Naive B cell (primary cell): ENCODE measurements around the gene LUC7L3. TPM values are rescaled to one million over a fixed set of nuclear protein-coding genes. Genes with fewer than 3 reads are reported as not detected.

Source experiments
- ATAC-seq, 2 donors: fragments of 150-1000 bp; cut with Tn5 transposase; 2 replicates each; pipeline ENCODE4 v1.10.0; 2021; ENCODE audit warnings: low read depth in 2 of 2, mild to moderate bottlenecking in 2 of 2, moderate library complexity in 2 of 2
- DNase-seq: peaks from one replicate; pipeline ENCODE4 v3.0.0; 2022
- H3K27ac Mint-ChIP-seq, 6 donors: one replicate each; pipeline ENCODE4 v1.8.0; 2020 to 2022; ENCODE audit warnings: mild to moderate bottlenecking in 6 of 6, mixed read lengths in 6 of 6, moderate library complexity in 5 of 6, inconsistent platforms in 2 of 6
- H3K27me3 Mint-ChIP-seq, 3 donors: one replicate each; pipeline ENCODE4 v1.8.0; 2021 to 2022; ENCODE audit warnings: mixed read lengths in 3 of 3, mild to moderate bottlenecking in 1 of 3
- H3K36me3 Mint-ChIP-seq, 2 donors: one replicate each; pipeline ENCODE4 v1.8.0; 2020 to 2022; ENCODE audit warnings: mixed read lengths in 2 of 2, inconsistent platforms in 1 of 2, mild to moderate bottlenecking in 1 of 2
- H3K4me1 Mint-ChIP-seq, 3 donors: one replicate each; pipeline ENCODE4 v1.8.0; 2020 to 2022; ENCODE audit warnings: mixed read lengths in 3 of 3, inconsistent platforms in 1 of 3, mild to moderate bottlenecking in 1 of 3, moderate library complexity in 1 of 3
- H3K4me3 Mint-ChIP-seq, 8 donors: one replicate each; pipeline ENCODE4 v1.8.0; 2020 to 2022; ENCODE audit warnings: mild to moderate bottlenecking in 8 of 8, mixed read lengths in 8 of 8, moderate library complexity in 8 of 8, inconsistent platforms in 2 of 8
- H3K9me3 Mint-ChIP-seq, 7 donors: one replicate each; pipeline ENCODE4 v1.8.0; 2020 to 2022; ENCODE audit warnings: mixed read lengths in 7 of 7, mild to moderate bottlenecking in 5 of 7, inconsistent platforms in 2 of 7, moderate library complexity in 1 of 7
- polyA plus RNA-seq, 6 donors: library from polyadenylated mRNA; unstranded; fragments of 300-500 nt; fragmentation: Illumina TruSeq; gene quantifications; one replicate each; pipeline ENCODE4 v1.2.3, GENCODE V29; 2021; ENCODE audit warnings: low read depth in 6 of 6

The LUC7L3 gene
- polyA plus RNA-seq, 6 donors from 2014 or later: 35.9 to 106 (median 54.9) TPM

DNA sequence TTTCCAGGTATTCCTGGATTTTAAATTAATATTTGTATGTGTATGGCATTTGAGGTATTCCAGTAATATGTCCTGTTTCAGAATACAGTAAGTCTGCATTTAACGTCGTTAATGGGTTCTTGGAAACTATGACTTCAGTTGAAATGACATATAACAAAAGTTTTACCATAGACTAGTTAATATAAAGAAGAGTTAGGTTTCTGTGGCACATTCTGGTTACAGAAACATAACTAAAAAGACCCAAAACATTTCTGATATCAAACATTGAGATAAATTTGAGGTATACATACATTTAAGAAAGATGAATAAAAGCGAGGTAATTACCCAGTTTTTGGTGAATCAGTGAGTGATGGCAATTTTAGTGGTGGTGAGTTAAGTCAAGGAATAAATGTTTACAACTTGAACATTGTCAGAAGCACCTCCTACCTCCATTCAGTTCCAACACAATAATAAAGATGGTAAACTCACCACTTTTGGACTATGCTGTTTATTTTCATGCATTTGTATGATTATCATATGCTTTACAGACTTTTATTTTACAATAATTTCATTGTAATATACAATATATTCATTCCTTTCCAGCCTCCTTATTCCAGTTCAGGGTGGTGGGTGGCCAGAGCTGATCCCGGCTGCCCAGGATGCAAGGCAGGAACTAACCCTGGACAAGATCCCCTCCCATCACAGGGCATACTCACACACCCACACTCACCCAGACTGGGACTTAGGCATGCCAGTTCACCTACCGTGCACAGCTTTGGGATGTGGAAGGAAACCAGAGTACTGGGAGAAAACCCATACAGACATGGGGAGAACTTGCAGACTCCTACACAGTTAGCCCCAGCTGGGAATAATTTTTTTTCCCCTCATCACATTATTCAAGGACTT lies 9.7 kb downstream of the LUC7L3 start:
- H3K4me1 Mint-ChIP-seq: peaks cover 36 to 69% (median 39%) of the 10 kb centered on the region in 3 donors
- no peak for ATAC-seq
- no peak overlapping the region for H3K4me3 Mint-ChIP-seq

GRCh38 chr17:50731575-50732460 lies 12.4 kb downstream of the LUC7L3 start:
- peaks cover 7 to 8% of the 10 kb centered on the region in 2 donors for H3K36me3 Mint-ChIP-seq
- H3K4me1 Mint-ChIP-seq: peaks cover 37 to 77% (median 46%) of the 10 kb centered on the region in 3 donors
- peak overlapping the region in 1 of 8 donors; percentile 75 for H3K4me3 Mint-ChIP-seq
- peak overlapping the region in 4 of 6 donors; percentile 39 to 82 (median 56) for H3K27ac Mint-ChIP-seq
- ATAC-seq: no peak
- H3K27me3 Mint-ChIP-seq: no peaks in the 10 kb centered on the region
- peaks cover 0 to 4% (median 0%) of the 10 kb centered on the region in 7 donors for H3K9me3 Mint-ChIP-seq
- DNase-seq: no peak

More for the DNA sequence above, 9.7 kb downstream of the LUC7L3 start:
- Mint-ChIP-seq H3K9me3 (peaks cover 0 to 4% (median 0%) of the 10 kb centered on the region in 7 donors), H3K27me3 (no peaks in the 10 kb centered on the region), H3K27ac (peak overlapping the region in 1 of 6 donors; percentile 59), H3K36me3 (peaks cover 7 to 8% of the 10 kb centered on the region in 2 donors)
- DNase-seq: no peak

DNA sequence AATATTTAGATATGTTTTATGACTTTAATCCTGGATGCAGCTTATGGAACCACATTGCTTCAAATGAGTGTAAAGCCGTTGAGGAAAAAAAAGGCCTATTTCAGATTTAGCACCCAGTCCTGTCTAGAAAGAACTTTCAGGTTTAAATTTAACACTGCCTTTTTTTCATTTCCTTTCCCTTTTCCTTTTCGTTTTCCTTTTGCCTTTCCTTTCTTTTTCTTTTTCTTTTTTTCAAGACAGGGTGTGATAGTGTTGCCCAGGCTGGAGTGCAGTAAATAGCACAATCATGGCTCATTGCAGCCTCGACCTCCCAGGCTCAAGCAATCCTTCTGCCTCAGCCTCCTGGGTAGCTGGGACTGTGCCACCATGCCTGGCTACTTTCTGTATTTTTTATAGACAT lies 15.9 kb downstream of the LUC7L3 start:
- Mint-ChIP-seq H3K4me1 (peaks cover 24 to 57% (median 54%) of the 10 kb centered on the region in 3 donors), H3K4me3 (no peak overlapping the region)

GRCh38 chr17:50737118-50737698 lies 17.8 kb downstream of the LUC7L3 start:
- peak overlapping the region in 1 of 6 donors; percentile 62 for H3K27ac Mint-ChIP-seq
- no peak for ATAC-seq
- DNase-seq: no peak
- H3K4me1 Mint-ChIP-seq: peaks cover 14 to 41% (median 40%) of the 10 kb centered on the region in 3 donors
- peaks cover 12 to 18% of the 10 kb centered on the region in 2 donors for H3K36me3 Mint-ChIP-seq
- no peaks in the 10 kb centered on the region for H3K9me3 Mint-ChIP-seq
- H3K4me3 Mint-ChIP-seq: no peak overlapping the region
- no peaks in the 10 kb centered on the region for H3K27me3 Mint-ChIP-seq

More for the DNA sequence above, 15.9 kb downstream of the LUC7L3 start:
- DNase-seq (no peak), ATAC-seq (no peak)
- H3K36me3 Mint-ChIP-seq: peaks cover 12 to 18% of the 10 kb centered on the region in 2 donors
- H3K9me3 Mint-ChIP-seq: no peaks in the 10 kb centered on the region
- peak overlapping the region in 1 of 6 donors; percentile 1 for H3K27ac Mint-ChIP-seq
- no peaks in the 10 kb centered on the region for H3K27me3 Mint-ChIP-seq

- no peak for ATAC-seq
- no peak for DNase-seq
- peaks cover 12 to 18% of the 10 kb centered on the region in 2 donors for H3K36me3 Mint-ChIP-seq
- no peak overlapping the region for H3K4me3 Mint-ChIP-seq
- H3K9me3 Mint-ChIP-seq: no peaks in the 10 kb centered on the region
- H3K27ac Mint-ChIP-seq: peak overlapping the region in 5 of 6 donors; percentile 8 to 84 (median 67)
- H3K27me3 Mint-ChIP-seq: no peaks in the 10 kb centered on the region
- peaks cover 14 to 35% (median 31%) of the 10 kb centered on the region in 3 donors for H3K4me1 Mint-ChIP-seq
Measured at GRCh38 chr17:50739098-50739497, 19.7 kb downstream of the LUC7L3 start.

DNA sequence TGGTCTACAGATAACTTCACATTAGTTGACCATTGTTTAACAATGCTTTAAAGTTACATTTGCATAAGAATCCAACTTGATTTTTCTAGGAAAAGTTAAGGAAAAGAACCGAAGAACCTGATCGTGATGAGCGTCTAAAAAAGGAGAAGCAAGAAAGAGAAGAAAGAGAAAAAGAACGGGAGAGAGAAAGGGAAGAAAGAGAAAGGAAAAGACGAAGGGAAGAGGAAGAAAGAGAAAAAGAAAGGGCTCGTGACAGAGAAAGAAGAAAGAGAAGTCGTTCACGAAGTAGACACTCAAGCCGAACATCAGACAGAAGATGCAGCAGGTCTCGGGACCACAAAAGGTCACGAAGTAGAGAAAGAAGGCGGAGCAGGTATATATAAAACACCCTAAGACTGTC lies 26.2 kb downstream of the LUC7L3 start:
- peak overlapping the region in 2 of 6 donors; percentile 11 for H3K27ac Mint-ChIP-seq
- no peak for DNase-seq
- ATAC-seq: no peak
- no peak overlapping the region for H3K4me3 Mint-ChIP-seq
- H3K36me3 Mint-ChIP-seq: peaks cover 23 to 39% of the 10 kb centered on the region in 2 donors
- H3K27me3 Mint-ChIP-seq: no peaks in the 10 kb centered on the region
- H3K9me3 Mint-ChIP-seq: no peaks in the 10 kb centered on the region
- H3K4me1 Mint-ChIP-seq: peaks cover 0 to 5% (median 0%) of the 10 kb centered on the region in 3 donors

DNA sequence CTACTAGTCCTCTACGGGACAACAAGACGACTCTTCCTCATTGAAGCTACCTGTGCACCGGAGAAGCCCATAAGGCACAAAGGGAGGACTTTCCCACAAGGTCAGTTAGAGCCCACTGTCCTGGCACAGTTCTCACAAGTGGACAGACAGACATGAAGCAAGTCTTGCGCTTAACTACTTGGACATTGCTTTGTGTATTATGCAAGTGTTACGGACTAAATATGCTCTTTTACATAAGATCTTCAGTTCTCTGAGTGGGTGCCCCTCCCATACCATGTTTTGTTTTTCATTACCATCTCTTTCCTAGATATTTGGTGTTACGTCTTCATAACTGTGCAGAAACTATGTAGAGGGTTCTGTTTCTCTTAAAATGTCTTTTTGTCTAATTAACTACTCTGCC lies 29.8 kb downstream of the LUC7L3 start:
- H3K36me3 Mint-ChIP-seq: peaks cover 30 to 39% of the 10 kb centered on the region in 2 donors
- ATAC-seq (no peak), DNase-seq (no peak)
- H3K4me1 Mint-ChIP-seq: peaks cover 0 to 5% (median 2%) of the 10 kb centered on the region in 3 donors
- H3K9me3 Mint-ChIP-seq: no peaks in the 10 kb centered on the region
- H3K27me3 Mint-ChIP-seq: no peaks in the 10 kb centered on the region
- H3K4me3 Mint-ChIP-seq: no peak overlapping the region
- H3K27ac Mint-ChIP-seq: peak overlapping the region in 2 of 6 donors; percentile 21 to 30

GRCh38 chr17:50754521-50754920 lies 35.1 kb downstream of the LUC7L3 start:
- ATAC-seq (no peak), DNase-seq (no peak)
- no peak overlapping the region for H3K4me3 Mint-ChIP-seq
- peaks cover 8 to 16% of the 10 kb centered on the region in 2 donors for H3K36me3 Mint-ChIP-seq
- peaks cover 6 to 10% (median 9%) of the 10 kb centered on the region in 3 donors for H3K4me1 Mint-ChIP-seq
- no peaks in the 10 kb centered on the region for H3K27me3 Mint-ChIP-seq
- no peaks in the 10 kb centered on the region for H3K9me3 Mint-ChIP-seq
- H3K27ac Mint-ChIP-seq: peak overlapping the region in 3 of 6 donors; percentile 50 to 92 (median 62)

- no peak for DNase-seq
- ATAC-seq: no peak
- H3K4me3 Mint-ChIP-seq: peak overlapping the region in 1 of 8 donors; percentile 39
- peaks cover 4 to 7% of the 10 kb centered on the region in 2 donors for H3K36me3 Mint-ChIP-seq
- H3K27ac Mint-ChIP-seq: peak overlapping the region in 1 of 6 donors; percentile 55
- H3K27me3 Mint-ChIP-seq: no peaks in the 10 kb centered on the region
- peaks cover 12 to 22% (median 15%) of the 10 kb centered on the region in 3 donors for H3K4me1 Mint-ChIP-seq
- no peaks in the 10 kb centered on the region for H3K9me3 Mint-ChIP-seq
Measured at GRCh38 chr17:50758524-50758923, 39.1 kb downstream of the LUC7L3 start.

DNA sequence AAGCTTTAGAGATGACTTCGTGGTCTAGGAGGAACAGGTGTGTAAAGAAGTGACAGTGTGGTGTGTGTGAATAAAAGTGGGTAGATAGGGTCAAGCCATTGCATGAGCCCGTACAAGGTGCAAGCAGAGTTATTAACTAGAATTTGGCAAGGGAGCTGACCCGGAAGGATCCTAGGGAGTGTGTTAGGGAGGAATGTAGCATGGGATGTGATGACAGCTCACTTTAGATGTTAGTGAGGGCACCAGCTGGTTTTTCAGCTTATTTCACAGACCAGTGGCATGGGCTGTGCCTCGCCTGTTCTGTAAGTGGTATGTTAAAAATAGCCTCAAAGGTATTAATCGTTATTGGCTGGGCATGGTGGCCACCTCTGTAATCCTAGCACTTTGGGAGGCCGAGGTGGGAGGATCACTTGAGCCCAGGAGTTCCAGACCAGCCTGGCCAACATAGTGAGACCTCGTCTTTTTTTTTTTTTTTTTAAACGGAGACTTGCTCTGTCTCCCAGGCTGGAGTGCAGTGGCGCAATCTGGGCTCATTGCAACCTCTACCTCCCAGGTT lies 39.7 kb downstream of the LUC7L3 start:
- no peak for ATAC-seq
- peak overlapping the region in 1 of 8 donors; percentile 39 for H3K4me3 Mint-ChIP-seq

DNA sequence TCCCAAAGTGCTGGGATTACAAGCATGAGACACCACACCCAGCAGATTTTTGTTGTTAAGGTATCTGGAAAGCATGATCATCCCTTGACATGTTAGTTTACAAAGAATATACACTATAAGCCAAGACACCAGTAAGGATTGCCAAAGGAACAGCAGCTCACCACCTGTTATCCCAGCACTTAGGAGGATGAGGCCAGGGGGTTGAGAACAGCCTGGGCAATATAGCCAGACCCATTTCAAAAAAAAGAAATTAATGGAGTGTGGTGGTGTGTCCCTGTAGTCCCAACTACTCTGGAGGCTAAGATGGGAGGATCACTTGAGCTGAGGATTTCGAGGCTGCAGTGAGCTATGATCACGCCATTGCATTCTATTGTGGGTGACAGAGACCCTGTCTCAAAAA lies 42.8 kb downstream of the LUC7L3 start:
- ATAC-seq (no peak), DNase-seq (no peak)
- Mint-ChIP-seq H3K27ac (peak overlapping the region in 1 of 6 donors; percentile 49), H3K9me3 (no peaks in the 10 kb centered on the region), H3K27me3 (no peaks in the 10 kb centered on the region), H3K4me3 (peak overlapping the region in 7 of 8 donors; percentile 16 to 99 (median 86)), H3K4me1 (peaks cover 31 to 45% (median 40%) of the 10 kb centered on the region in 3 donors), H3K36me3 (no peaks in the 10 kb centered on the region)

More for the DNA sequence above, 39.7 kb downstream of the LUC7L3 start:
- DNase-seq: no peak
- H3K4me1 Mint-ChIP-seq: peaks cover 14 to 22% (median 16%) of the 10 kb centered on the region in 3 donors
- H3K27me3 Mint-ChIP-seq: no peaks in the 10 kb centered on the region
- H3K36me3 Mint-ChIP-seq: peaks cover 0 to 7% of the 10 kb centered on the region in 2 donors
- H3K9me3 Mint-ChIP-seq: no peaks in the 10 kb centered on the region
- H3K27ac Mint-ChIP-seq: peak overlapping the region in 3 of 6 donors; percentile 4 to 60 (median 55)

DNA sequence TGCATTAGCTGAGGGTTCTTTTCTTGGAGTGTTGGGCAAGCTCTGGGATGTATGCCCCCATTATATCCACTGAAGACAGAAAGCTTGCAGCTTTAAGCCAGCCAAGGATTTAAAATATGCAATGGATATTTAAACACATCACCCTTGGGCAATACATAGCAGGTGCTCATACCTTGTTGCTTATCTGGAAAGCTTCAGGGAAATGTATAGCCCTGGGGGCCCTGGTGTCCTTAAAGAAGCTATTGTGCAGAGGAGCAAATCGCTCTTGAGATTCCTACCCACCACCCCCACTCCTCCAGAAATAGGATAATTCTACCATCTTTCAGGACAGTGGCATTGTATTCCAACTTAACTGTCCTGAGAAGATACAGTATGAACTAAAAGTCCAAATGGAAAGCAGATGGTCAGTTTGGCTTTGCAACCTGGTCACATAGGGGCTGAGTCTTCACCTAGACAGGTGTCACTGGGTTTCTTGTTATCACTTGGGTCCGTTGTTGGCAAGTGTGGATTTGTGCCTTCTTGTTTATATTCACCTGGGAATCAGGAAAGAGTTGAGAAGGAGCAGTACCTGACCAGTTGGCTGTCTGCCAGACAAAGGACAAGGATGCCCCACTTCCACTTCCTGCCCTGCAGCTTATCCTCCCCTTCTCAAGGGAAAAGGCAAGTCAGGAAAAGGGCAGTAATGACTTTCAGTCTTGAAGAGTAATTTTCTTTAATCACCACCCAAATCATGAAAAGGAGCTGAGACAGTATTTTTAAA lies 44.5 kb downstream of the LUC7L3 start:
- no peaks in the 10 kb centered on the region for H3K27me3 Mint-ChIP-seq
- H3K4me3 Mint-ChIP-seq: peak overlapping the region in 5 of 8 donors; percentile 86 to 99 (median 90)
- peaks cover 28 to 44% (median 41%) of the 10 kb centered on the region in 3 donors for H3K4me1 Mint-ChIP-seq
- H3K9me3 Mint-ChIP-seq: no peaks in the 10 kb centered on the region
- no peak overlapping the region for H3K27ac Mint-ChIP-seq
- ATAC-seq (no peak), DNase-seq (no peak)
- H3K36me3 Mint-ChIP-seq: no peaks in the 10 kb centered on the region
